IPS DF 6.9 (cell line): ENCODE results near the gene DNM1L.

Experiments used
- DNase-seq: peaks from one replicate; pipeline ENCODE4 v3.0.0-alpha.2; 2013; ENCODE audit warnings: low read depth, low spot score
- H3K27ac ChIP-seq: one replicate; pipeline ENCODE4 v1.5.1; 2013; ENCODE audit warnings: low read length, control low read depth
- H3K27me3 ChIP-seq: 2 replicates; pipeline ENCODE4 v1.6.1; 2013; ENCODE audit warnings: mild to moderate bottlenecking, low read length; ENCODE audit not compliant: control insufficient read depth, insufficient read depth
- H3K36me3 ChIP-seq: 2 replicates; pipeline ENCODE4 v1.6.1; 2013; ENCODE audit warnings: low read length; ENCODE audit not compliant: control insufficient read depth, insufficient read depth
- H3K4me1 ChIP-seq: 2 replicates; pipeline ENCODE4 v1.6.1; 2013; ENCODE audit warnings: low read length; ENCODE audit not compliant: control insufficient read depth, insufficient read depth
- H3K4me3 ChIP-seq: 2 replicates; pipeline ENCODE4 v1.5.1; 2013; ENCODE audit warnings: mild to moderate bottlenecking, low read length
- H3K9me3 ChIP-seq: 2 replicates; pipeline ENCODE4 v1.6.1; 2013; ENCODE audit warnings: low read length, inconsistent platforms; ENCODE audit not compliant: control insufficient read depth, insufficient read depth
- WGBS: extraction: QIAGEN DNeasy Blood & Tissue Kit; methylation state at CpG from one replicate; pipeline ENCODE4 v1.1.7; 2013; ENCODE audit warnings: mixed read lengths, missing lambda C conversion rate; ENCODE audit not compliant: insufficient read length, insufficient coverage; 5-methylcytosine and 5-hydroxymethylcytosine counted together

The DNM1L gene

GRCh38 chr12:32666018-32666417 lies 13.1 kb upstream of the DNM1L start:
- Histone ChIP-seq H3K27me3 (no peaks in the 10 kb centered on the region), H3K4me3 (no peak overlapping the region), H3K27ac (no peak overlapping the region), H3K9me3 (no peaks in the 10 kb centered on the region), H3K36me3 (no peaks in the 10 kb centered on the region), H3K4me1 (no peaks in the 10 kb centered on the region)
- DNase-seq: no peak
- no CpG with 5 or more reads among the region's 14 CpGs for WGBS

GRCh38 chr12:32669584-32669983 lies 9.5 kb upstream of the DNM1L start:
- H3K36me3 ChIP-seq: no peaks in the 10 kb centered on the region
- no peak overlapping the region for H3K4me3 ChIP-seq
- H3K27me3 ChIP-seq: no peaks in the 10 kb centered on the region
- no peaks in the 10 kb centered on the region for H3K4me1 ChIP-seq
- no peak overlapping the region for H3K27ac ChIP-seq
- no peak for DNase-seq
- no CpG with 5 or more reads among the region's 1 CpG for WGBS
- no peaks in the 10 kb centered on the region for H3K9me3 ChIP-seq

- Histone ChIP-seq H3K4me1 (no peaks in the 10 kb centered on the region), H3K4me3 (no peak overlapping the region), H3K27me3 (no peaks in the 10 kb centered on the region), H3K9me3 (no peaks in the 10 kb centered on the region), H3K27ac (no peak overlapping the region), H3K36me3 (no peaks in the 10 kb centered on the region)
- WGBS: no CpG with 5 or more reads among the region's 11 CpGs
- peak; percentile 52 for DNase-seq
Measured at GRCh38 chr12:32671930-32672780, 6.9 kb upstream of the DNM1L start.

GRCh38 chr12:32679920-32680237 lies 778 bp downstream of the DNM1L start:
- H3K4me1 ChIP-seq: no peaks in the 10 kb centered on the region; the same call in 1 of the 2 replicates
- peak overlapping the region; percentile 74; the same call in 1 of the 2 replicates for H3K4me3 ChIP-seq
- H3K27ac ChIP-seq: no peak overlapping the region
- no peak for DNase-seq
- no CpG with 5 or more reads among the region's 14 CpGs for WGBS
- no peaks in the 10 kb centered on the region for H3K27me3 ChIP-seq
- no peaks in the 10 kb centered on the region for H3K36me3 ChIP-seq
- no peaks in the 10 kb centered on the region for H3K9me3 ChIP-seq

- H3K4me3 ChIP-seq: no peak overlapping the region
Measured at GRCh38 chr12:32680787-32681186, 1.7 kb downstream of the DNM1L start.

GRCh38 chr12:32681272-32681671 lies 2.2 kb downstream of the DNM1L start:
- no peaks in the 10 kb centered on the region for H3K9me3 ChIP-seq
- no peaks in the 10 kb centered on the region; the same call in 1 of the 2 replicates for H3K4me1 ChIP-seq
- no peak overlapping the region for H3K4me3 ChIP-seq
- DNase-seq: no peak
- no peak overlapping the region for H3K27ac ChIP-seq
- no peaks in the 10 kb centered on the region for H3K27me3 ChIP-seq
- WGBS: no CpG with 5 or more reads among the region's 11 CpGs
- no peaks in the 10 kb centered on the region for H3K36me3 ChIP-seq

More at GRCh38 chr12:32680787-32681186, 1.7 kb downstream of the DNM1L start:
- DNase-seq: no peak
- Histone ChIP-seq H3K27ac (no peak overlapping the region), H3K9me3 (no peaks in the 10 kb centered on the region), H3K36me3 (no peaks in the 10 kb centered on the region), H3K4me1 (no peaks in the 10 kb centered on the region; the same call in 1 of the 2 replicates), H3K27me3 (no peaks in the 10 kb centered on the region)

GRCh38 chr12:32686340-32686739 lies 7.2 kb downstream of the DNM1L start:
- Histone ChIP-seq H3K4me3 (no peak overlapping the region), H3K27ac (no peak overlapping the region), H3K4me1 (no peaks in the 10 kb centered on the region), H3K27me3 (no peaks in the 10 kb centered on the region), H3K36me3 (no peaks in the 10 kb centered on the region), H3K9me3 (no peaks in the 10 kb centered on the region)
- no CpG with 5 or more reads among the region's 1 CpG for WGBS
- DNase-seq: no peak

- H3K4me3 ChIP-seq: no peak overlapping the region
- no peaks in the 10 kb centered on the region for H3K27me3 ChIP-seq
- no peak for DNase-seq
- no peak overlapping the region for H3K27ac ChIP-seq
- no peaks in the 10 kb centered on the region for H3K9me3 ChIP-seq
- H3K4me1 ChIP-seq: no peaks in the 10 kb centered on the region
- no peaks in the 10 kb centered on the region for H3K36me3 ChIP-seq
Measured at GRCh38 chr12:32688786-32689185, 9.7 kb downstream of the DNM1L start.

GRCh38 chr12:32690927-32691326 lies 11.8 kb downstream of the DNM1L start:
- Histone ChIP-seq H3K27me3 (no peaks in the 10 kb centered on the region), H3K36me3 (0 out of 2 replicates have a peak, but pooled peaks cover 2% of the 10 kb centered on the region), H3K9me3 (no peaks in the 10 kb centered on the region; the same call in 1 of the 2 replicates), H3K4me3 (no peak overlapping the region), H3K27ac (no peak overlapping the region), H3K4me1 (no peaks in the 10 kb centered on the region)
- DNase-seq: no peak
- no CpG with 5 or more reads among the region's 8 CpGs for WGBS

GRCh38 chr12:32692358-32692757 lies 13.3 kb downstream of the DNM1L start:
- H3K4me1 ChIP-seq: no peaks in the 10 kb centered on the region
- H3K9me3 ChIP-seq: no peaks in the 10 kb centered on the region; the same call in 1 of the 2 replicates
- no peaks in the 10 kb centered on the region for H3K27me3 ChIP-seq
- 0 out of 2 replicates have a peak, but pooled peaks cover 2% of the 10 kb centered on the region for H3K36me3 ChIP-seq
- no peak overlapping the region for H3K27ac ChIP-seq
- DNase-seq: no peak
- no peak overlapping the region for H3K4me3 ChIP-seq
- WGBS: no CpG with 5 or more reads among the region's 1 CpG

- H3K9me3 ChIP-seq: no peaks in the 10 kb centered on the region; the same call in 1 of the 2 replicates
- no CpG with 5 or more reads among the region's 1 CpG for WGBS
Measured at GRCh38 chr12:32693036-32693435, 13.9 kb downstream of the DNM1L start.

More at GRCh38 chr12:32693036-32693435, 13.9 kb downstream of the DNM1L start:
- no peak overlapping the region for H3K27ac ChIP-seq
- H3K36me3 ChIP-seq: 0 out of 2 replicates have a peak, but pooled peaks cover 2% of the 10 kb centered on the region
- no peaks in the 10 kb centered on the region for H3K4me1 ChIP-seq
- DNase-seq: no peak
- H3K4me3 ChIP-seq: no peak overlapping the region
- no peaks in the 10 kb centered on the region for H3K27me3 ChIP-seq
